NCI-H2227 treated with DMSO at 0.1 percent for 48 hours (cell line): Measurements from ENCODE around the gene PCID2.
"Not testable (repeated sequence)": the region's sequence is repeated elsewhere in the genome, so short reads cannot be mapped to it uniquely, and the experiment has no call there.

Source experiments
- DNase-seq: peaks from one replicate; lab custom pipeline; 2025; lab: John Stamatoyannopoulos, UW

Gene PCID2

DNA sequence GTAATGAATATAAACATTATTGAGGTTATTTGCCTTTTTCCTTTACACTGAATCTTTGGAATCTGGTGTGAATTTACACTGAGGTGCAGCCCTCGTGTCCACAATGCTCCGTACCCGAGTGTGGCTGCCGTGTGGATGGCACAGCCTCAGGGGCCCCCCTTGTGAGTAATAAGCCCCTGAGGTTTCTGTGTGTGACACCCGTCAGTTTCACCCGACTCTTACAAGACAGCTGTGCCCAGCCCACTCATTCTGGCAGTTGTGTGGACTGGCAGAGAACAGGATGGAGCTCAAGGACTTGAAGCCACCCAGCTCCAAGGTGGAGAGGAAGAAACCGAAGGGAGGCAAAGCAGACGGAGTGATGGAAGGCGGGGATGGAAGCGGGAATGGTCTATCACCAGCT lies 42.2 kb downstream of the PCID2 start:
- no peak for DNase-seq

DNA sequence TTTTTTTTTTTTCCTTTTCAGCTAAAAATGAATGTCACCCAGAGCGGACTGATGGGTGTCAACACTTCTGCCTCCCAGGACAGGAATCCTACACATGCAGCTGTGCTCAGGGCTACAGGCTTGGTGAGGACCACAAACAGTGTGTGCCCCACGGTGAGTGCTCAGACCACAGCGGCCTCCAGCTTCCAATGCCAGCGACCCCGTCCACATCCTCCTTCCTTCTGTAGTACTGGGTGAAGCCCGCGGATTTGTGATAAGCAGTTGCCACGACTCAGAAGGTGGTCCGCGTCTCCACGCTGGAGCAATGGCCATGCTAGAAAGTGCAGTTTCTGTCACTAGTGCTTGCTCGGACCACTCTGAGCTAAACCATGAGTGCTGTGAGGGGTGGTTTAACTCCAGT lies 44.0 kb downstream of the PCID2 start:
- no peak for DNase-seq

DNA sequence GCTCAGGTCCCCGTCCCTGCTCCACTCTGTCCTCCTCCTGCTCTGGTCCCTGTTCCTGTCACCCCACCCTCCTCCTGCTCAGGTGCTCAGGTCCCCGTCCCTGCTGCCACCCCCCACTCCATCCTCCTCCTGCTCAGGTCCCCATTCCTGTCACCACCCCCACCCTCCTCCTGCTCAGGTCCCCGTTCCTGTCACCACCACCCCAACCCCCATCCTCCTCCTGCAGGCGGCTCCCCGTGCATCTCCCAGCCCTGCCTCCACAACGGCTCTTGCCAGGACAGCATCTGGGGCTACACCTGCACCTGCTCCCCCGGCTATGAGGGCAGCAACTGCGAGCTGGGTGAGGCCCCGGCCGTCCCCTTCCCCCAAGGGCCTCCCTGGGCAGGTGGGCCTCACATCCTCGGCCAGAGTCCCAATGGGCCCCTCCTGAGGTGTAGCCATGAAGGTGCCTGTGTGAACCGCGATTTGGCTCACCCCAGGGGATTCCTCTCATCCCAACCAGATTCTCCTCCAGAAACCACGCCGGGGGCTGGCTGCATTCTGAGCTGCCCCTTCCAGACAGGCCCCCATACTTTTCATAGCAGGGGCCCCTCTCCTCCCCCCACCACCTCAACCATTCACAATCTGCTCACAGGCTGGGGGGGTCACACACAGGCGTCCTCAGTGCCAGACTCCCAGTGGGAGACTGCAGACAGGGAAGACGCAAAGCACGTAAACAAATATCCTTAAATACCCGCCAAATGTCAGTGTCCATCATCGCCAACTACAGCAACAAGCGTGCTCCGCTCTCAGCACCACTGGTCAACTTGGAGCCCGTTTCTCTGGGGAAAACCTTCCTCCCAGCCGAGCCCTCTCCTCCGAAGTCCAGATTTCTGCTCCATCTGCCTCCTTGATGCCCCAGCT lies 45.4 kb downstream of the PCID2 start:
- DNase-seq, result no peak

DNA sequence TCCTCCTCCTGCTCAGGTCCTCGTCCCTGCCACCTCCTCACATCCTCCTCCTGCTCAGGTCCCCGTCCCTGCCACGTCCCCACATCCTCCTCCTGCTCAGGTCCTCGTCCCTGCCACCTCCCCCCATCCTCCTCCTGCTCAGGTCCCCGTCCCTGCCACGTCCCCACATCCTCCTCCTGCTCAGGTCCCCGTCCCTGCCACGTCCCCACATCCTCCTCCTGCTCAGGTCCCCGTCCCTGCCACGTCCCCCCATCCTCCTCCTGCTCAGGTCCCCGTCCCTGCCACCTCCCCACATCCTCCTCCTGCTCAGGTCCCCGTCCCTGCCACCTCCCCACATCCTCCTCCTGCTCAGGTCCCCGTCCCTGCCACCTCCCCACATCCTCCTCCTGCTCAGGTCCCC lies 46.5 kb downstream of the PCID2 start:
- DNase-seq, result not testable (repeated sequence)

DNA sequence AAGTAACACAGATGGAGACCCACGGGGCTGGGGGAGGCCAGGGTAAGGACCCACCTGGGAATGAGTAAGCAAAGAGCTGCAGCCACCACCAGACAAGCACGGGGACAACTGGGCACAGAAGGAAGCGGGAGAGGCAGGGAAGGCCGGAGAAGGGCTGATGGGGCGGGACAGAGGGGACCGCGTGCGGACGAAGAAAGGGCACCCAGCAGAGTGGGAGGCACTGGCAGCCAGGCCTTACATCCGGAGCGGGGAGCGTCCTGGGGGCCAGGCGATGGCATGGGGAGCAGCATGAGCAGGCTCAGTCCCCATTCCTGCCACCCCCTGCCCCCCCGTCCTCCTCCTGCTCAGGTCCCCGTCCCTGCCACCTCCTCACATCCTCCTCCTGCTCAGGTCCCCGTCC lies 47.0 kb downstream of the PCID2 start:
- no peak for DNase-seq

DNA sequence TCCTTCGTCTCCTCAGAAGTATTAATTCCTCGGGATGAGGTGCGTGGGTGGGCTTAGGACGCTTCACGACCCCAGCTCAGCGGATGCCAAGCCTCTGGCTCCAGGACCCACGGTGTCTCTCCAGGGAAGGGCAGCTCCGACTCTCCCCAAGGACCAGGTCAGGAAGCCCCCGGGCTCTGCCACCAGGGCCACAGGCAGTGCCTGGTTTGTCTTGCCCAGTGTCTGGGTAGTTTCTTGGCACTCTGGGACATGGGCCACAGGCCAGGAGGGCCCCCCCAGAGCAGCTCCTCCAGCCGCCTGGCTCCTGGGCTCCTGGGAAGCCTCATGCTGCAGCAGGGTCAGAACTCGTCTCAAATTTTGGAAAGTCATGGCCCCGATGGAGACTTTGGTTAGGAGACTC lies 47.5 kb downstream of the PCID2 start:
- no peak for DNase-seq

DNA sequence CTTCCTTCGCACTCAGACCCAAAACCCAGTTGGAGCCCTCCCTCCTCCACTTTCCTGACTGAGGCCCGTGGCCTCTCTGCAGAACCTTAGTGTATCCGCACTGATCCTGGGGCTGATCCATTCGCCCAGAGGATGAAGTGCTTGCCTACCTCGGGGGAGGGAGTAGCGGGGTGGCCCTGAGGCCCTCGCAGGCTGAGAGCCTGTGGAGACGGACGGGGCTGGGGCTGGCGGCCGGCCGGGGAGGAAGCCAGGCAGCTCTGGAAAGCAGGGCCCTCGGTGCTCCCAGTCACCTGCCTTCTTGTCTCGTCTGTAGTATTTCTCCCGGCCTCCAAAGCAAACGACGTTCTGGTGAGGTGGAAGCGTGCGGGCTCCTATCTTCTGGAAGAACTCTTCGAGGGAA lies 48.8 kb downstream of the PCID2 start:
- DNase-seq, result no peak

DNA sequence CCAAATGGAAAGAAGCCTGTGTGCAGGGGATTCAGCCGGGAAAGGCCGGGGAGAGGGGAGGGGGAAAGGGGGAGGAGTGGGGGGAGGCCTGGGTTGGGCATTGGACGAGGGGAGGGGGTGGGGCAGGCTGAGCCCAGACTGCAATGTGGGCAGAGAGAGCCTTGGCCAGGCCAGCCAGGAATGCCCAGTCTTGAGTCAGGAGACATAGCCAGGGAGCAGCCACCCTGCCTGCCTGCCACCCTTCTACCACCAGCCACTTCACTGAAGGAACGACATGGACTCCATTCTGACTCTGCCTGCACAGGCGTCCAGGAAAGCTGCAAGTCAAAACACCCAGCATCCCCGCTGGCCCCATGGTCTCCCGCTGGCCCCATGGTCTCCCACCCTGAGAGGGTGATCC lies 49.5 kb downstream of the PCID2 start:
- no peak for DNase-seq

DNA sequence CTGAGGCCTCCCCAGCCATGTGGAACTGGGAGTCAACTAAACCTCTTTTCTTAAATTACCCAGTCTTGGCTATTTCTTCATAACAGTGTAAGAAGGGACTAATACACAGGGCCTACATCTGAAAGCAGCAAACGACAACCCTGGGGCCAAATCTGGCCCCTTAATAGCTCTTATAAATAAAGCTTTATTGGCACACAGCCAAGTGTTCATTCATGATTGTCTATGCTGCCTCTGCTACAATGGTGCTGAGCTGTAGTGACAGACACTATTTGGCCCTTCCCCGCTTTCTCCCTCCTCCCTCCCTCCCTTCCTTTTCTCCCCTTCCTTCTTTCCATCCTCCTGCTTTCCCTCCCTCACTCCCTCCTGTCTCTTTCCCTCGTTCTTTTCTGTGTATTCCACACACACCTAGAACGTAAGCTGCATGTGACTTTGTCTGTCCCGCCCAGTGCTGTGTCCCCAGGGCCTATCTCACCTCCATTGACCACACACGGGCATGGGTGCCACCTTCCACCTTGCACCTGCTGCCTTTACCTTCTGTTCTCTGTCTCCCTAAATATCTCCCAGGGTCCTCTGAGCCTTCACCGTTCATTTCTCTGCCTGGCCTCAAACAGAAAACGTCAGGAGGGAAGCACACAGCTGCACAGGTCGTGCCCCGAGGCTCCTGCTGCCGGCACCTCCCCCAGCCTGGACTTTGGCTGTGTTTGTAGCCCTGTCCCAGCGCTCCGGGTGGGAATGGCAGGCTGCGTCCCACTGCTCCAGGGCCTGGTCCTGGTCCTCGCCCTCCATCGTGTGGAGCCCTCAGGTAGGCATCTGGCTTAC lies 50.3 kb downstream of the PCID2 start, which contains the start of gene PROZ:
TSS of gene PROZ (plus strand) at position 720 of the 819 bp plus-strand sequence. CDS start at position 733, 13 bp downstream.
- no peak for DNase-seq

DNA sequence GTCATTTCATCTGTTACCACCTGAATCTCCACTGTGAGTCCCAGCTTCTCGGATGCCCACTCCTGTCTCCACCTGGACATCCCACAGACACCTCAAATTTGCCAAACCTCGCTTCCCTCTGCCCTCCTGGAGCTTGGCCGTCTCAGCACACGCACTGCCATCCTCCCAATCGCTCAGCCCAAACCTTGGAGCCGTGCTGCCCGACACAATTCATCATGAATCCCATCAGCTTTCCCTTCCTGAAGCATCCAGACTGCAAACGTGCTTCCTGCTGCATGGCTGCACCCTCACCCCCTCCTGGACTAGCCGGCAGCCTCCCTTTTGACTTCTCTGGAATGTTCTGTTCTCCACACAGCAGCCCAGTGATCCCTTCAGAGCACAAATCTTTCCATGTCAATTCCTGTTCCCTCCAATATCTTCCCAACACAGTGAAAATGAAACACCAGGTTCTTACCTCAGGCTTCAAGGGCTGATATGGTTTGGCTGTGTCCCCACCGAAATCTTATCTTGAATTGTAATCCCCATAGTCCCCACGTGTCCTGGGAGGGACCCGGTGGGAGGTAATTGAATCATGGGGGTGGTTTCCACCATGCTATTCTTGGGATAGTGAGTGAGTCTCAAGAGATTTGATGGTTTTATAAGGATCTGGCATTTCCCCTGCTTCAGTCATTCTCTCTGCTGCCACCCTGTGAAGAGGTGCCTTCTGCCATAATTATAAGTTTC lies 51.1 kb downstream of the PCID2 start:
- DNase-seq, result no peak

DNA sequence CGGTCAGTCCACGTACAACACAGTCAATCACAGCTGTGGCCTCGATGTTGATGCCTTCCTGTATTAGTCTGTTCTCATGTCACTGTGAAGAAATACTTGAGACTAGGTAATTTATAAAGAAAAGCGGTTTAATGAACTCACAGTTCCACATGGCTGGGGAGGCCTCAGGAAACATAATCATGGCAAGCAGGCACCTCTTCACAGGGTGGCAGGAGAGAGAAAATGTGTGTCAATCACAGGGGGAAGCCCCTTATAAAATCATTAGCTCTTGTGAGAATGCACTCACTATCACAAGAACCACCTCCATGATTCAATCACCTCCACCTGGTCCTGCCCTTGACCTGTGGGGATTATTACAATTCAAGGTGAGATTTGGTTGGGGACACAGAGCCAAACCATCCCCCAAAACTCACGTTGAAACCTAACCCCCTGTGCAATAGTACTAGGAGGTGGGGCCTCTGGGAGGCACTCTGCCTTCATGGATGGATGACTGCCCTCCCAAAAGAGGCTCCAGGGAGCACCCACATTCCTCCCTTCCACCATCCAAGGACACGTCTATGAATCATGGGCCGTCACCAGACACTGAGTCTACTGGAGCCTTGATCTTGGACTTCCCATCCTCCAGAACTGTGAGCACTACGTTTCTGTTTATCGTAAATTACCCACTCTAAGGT lies 52.4 kb downstream of the PCID2 start:
- DNase-seq, result no peak

DNA sequence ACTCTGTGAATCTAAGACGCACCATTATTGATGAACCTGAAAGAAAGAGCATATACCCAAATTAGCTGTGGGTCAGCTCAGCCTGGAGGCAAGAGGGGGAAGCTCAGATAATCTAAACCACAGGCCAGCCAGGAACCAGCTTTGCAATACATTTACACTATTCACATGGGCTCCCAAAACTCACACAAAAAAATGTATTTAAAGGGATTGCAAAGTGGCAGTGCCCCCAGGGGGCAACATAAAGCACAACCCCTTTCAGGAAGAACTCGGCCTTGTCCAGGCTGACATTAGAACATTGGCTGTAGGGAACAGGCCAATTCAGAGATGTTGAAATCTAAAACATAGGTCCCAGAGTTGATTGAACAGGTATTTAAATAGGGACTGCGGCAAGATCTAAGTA lies 53.3 kb downstream of the PCID2 start:
- DNase-seq, result no peak

DNA sequence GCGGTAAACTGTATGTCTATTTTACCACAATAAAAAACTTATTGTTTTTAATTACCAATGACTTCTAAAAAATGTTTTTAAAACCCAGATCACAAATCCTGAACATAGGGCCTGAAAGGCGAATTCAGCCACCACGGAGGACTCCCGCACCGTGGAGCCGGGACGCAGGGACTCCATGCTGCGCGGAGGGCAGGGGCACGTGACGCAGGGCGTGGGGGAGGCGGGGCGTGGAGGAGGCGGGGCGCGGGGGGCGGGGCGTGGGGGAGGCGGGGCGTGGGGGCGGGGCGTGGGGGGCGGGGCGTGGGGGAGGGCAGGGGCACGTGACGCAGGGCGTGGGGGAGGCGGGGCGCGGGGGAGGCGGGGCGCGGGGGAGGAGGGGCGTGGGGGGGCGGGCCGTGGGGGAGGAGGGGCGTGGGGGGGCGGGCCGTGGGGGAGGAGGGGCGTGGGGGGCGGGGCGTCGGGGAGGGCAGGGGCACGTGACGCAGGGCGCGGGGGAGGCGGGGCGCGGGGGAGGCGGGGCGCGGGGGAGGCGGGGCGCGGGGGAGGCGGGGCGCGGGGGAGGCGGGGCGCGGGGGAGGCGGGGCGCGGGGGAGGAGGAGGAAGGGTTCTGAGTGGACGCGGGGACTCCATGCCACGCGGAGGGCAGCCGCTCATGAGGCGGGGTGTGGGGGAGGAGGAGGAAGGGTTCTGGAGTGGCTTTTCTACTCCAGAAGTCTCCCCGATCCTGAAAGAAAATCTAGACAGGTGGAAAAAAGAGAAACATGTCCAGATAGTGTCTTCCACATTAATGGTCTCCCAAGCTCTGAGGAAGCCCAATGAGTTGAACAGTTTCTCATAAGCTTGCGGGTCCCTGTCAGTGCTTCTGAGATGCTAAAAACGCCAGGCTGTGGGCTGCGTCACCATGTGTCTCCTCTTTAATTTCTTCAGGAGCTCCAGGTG lies 54.4 kb downstream of the PCID2 start:
- peak; percentile 4 for DNase-seq

DNA sequence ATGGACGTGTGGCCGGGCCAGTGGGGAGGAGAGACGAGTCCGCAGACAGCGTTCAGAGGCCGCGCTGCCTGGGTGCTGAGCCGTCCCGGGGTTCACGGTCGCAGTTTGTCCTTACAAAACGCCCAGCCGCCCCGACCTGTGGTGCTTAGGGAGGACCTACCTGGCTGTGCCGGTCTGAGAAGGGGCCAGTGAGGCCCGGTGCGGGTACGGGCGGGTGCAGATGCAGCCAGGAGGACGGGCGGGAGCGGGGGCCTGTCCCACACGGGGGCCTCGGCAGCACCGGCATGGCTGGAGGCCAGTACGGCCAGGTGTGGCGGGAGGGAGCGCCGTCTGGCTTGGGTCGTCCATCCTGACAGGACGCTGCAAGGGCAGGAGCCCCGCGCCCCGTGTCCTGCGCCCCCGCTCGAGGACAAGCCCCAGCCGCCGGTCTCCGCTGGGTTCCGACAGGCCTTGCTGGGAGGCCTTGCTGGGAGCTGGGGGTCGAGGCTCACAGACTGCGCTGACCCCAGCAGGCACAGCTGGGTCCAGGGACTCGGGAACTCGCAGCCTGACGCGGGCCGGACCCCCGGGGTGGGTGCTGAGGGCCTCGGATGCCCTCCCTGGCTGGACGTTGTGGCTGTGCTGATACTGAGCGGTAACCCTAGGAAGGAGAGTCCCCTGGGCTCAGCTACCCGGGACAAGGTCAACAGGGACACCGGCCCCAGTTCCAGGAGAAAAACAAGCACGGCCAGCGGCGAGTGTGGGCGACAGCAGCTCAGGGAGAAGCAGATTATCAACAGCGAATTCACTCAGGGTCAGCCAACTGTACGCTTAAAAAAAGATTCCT lies 55.3 kb downstream of the PCID2 start:
- no peak for DNase-seq

DNA sequence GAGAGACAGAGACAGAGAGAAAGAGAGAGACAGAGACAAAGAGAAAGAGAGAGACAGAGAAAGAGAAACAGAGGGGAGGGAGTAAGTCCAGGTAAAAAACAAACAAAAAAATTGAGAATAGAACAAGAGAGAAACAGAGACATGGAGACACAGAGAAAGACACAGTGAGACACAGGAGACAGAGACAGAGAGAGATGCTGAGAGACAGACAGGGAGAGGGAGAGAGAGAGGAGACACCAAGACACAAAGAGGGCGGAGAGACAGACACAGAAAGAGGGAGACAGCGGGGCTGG lies 55.8 kb downstream of the PCID2 start:
- DNase-seq, result no peak

DNA sequence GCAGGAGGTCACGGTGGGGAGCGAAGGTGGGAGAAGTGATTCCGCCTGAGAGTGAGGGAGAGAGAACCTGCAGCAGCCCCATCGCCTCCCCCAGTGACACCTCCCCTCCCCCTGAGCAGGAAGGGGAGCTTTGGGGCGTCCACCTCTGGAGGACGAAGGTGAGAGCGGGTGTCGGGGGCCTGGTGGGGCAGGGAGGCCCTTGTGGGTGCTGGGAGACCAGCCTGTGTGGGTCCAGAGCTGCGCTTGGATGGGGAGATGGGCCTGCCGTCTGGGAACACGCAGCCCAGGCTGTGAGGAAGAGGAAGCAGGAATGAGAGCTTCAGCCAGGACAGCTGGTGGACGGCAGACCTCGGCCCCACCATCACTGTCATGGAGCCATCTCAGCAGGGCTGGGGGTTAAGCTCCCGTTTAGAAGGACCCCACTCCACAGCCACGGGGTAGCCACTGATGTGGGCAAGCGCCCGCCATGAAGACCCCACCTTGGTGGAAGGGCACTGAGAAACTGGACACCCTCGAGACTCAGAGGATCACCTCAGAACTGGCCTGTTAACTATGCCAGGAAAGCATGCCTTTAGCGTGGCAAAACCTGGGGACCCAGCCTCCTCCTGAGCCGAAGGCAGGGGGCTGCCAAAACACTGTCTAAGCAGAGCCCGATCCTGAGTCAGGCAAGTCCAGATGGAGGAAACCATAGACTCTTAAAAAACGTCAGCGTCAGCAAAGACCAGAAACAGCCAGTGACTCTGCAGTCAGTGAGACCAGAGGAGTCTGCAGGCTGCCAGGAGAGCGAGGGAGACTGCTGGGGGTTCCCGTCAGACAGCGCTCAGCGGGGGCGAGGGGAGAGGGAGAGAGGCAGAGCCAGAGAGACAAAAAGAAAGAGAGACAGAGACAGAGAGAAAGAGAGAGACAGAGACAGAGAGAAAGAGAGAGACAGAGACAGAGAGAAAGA lies 56.5 kb downstream of the PCID2 start:
- DNase-seq, result no peak

DNA sequence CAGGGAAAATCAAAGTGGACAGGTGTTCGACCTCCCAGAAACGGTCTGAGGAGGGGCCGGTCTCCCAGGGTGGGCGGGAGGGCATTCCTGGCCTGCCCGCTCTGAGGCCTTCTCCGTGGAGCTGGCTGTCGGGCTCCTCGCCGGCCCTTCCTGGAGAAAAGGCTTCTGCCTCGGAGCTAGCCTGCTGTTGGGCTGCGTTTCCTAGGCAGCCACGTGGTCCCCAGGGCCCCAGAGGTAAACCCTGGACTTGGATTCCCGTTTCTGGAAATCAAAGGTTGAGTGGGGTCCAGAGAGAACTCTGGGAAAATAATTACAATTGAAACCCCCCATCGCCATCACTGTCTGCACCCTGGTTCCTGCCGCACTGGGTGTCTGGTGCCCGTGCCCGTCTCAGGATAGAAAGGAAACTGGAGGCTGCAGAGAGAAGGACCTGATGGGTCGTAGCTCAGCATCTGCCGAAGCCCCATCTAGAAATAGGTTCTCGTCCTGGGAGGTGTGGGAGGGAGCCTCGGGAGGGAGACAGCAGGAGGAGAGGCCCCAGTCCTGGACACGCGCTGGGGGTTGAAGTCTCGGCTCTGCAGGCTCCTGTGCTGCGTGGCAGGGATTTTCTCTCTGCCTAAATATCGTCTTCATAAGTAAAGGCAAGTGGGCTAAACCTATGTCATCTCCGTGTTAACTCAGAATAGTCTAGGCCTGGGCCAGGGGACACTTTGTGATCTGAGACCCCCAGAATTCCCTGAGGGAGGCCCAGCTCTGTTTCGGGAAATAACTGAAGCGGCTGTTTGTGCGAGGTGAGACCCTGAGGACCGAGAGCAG lies 57.7 kb downstream of the PCID2 start:
- no peak for DNase-seq
